Liver (tissue), 9 donors: ENCODE data around the gene TMEM107. TPM values are rescaled to one million over a fixed set of nuclear protein-coding genes. Genes with fewer than 3 reads are reported as not detected.

Source experiments
- DNase-seq: peaks from one replicate; pipeline ENCODE4 v3.0.0-alpha.2; 2017; ENCODE audit warnings: low spot score
- H3K27ac ChIP-seq, 2 donors: one replicate each; pipeline ENCODE4 v1.7.0; 2013; ENCODE audit warnings: inconsistent platforms in 2 of 2, low read length in 2 of 2, control low read depth in 1 of 2, low read depth in 1 of 2, mild to moderate bottlenecking in 1 of 2
- H3K27me3 ChIP-seq, 4 donors: one replicate each; pipeline versions ENCODE4 v1.6.1 to v1.7.0; 2013; ENCODE audit warnings: low read length in 3 of 4, inconsistent platforms in 1 of 4, mild to moderate bottlenecking in 1 of 4, moderate library complexity in 1 of 4; ENCODE audit not compliant: control insufficient read depth in 4 of 4, insufficient read depth in 4 of 4
- H3K36me3 ChIP-seq, 4 donors: one replicate each; pipeline versions ENCODE4 v1.6.1 to v1.7.0; 2013; ENCODE audit warnings: low read length in 3 of 4, mild to moderate bottlenecking in 3 of 4, low read depth in 1 of 4, moderate library complexity in 1 of 4; ENCODE audit not compliant: control insufficient read depth in 4 of 4, insufficient read depth in 3 of 4
- H3K4me1 ChIP-seq, 4 donors: one replicate each; pipeline versions ENCODE4 v1.6.1 to v1.7.0; 2013; ENCODE audit warnings: low read length in 3 of 4, mild to moderate bottlenecking in 3 of 4, moderate library complexity in 1 of 4; ENCODE audit not compliant: control insufficient read depth in 4 of 4, insufficient read depth in 4 of 4
- H3K4me3 ChIP-seq, 3 donors: one replicate each; pipeline versions ENCODE4 v1.6.1 to v1.7.0; 2013; ENCODE audit warnings: low read length in 3 of 3, control low read depth in 1 of 3, low read depth in 1 of 3, mild to moderate bottlenecking in 1 of 3
- H3K9ac ChIP-seq, 2 donors: one replicate each; pipeline ENCODE4 v1.7.0; 2013; ENCODE audit warnings: low read length in 2 of 2, mild to moderate bottlenecking in 2 of 2, moderate library complexity in 2 of 2, control low read depth in 1 of 2, low read depth in 1 of 2
- H3K9me3 ChIP-seq, 4 donors: one replicate each; pipeline versions ENCODE4 v1.6.1 to v1.7.0; 2013; ENCODE audit warnings: low read length in 3 of 4; ENCODE audit not compliant: control insufficient read depth in 4 of 4
- FOXA1 ChIP-seq: IDR thresholded peaks from 2 replicates; pipeline ENCODE4 v1.6.1; 2016; ENCODE audit warnings: antibody characterized with exemption
- FOXA2 ChIP-seq: IDR thresholded peaks from 2 replicates; pipeline ENCODE4 v1.6.1; 2016; ENCODE audit warnings: antibody characterized with exemption
- GABPA ChIP-seq, 2 donors: IDR thresholded peaks in 1 of 2; conservative IDR thresholded peaks in 1 of 2; 2 replicates each; pipeline ENCODE4 v1.6.1; 2016; ENCODE audit warnings: antibody characterized with exemption in 2 of 2, mild to moderate bottlenecking in 1 of 2, moderate library complexity in 1 of 2
- MAX ChIP-seq: IDR thresholded peaks from 2 replicates; pipeline ENCODE4 v1.6.1; 2016; ENCODE audit warnings: antibody characterized with exemption
- NR2F2 ChIP-seq: IDR thresholded peaks from 2 replicates; pipeline ENCODE4 v1.6.1; 2016; ENCODE audit warnings: antibody characterized with exemption
- RAD21 ChIP-seq, 2 donors: IDR thresholded peaks; 2 replicates each; pipeline ENCODE4 v1.6.1; 2016; ENCODE audit warnings: antibody characterized with exemption in 2 of 2, mild to moderate bottlenecking in 2 of 2
- REST ChIP-seq: IDR thresholded peaks from 2 replicates; pipeline ENCODE4 v1.6.1; 2016; ENCODE audit warnings: antibody characterized with exemption, mild to moderate bottlenecking
- RXRA ChIP-seq, 2 donors: IDR thresholded peaks; 2 replicates each; pipeline ENCODE4 v1.6.1; 2017 to 2018; ENCODE audit warnings: antibody characterized with exemption in 2 of 2, mild to moderate bottlenecking in 1 of 2
- SP1 ChIP-seq: IDR thresholded peaks from 2 replicates; pipeline ENCODE4 v1.6.1; 2018; ENCODE audit warnings: antibody characterized with exemption, mild to moderate bottlenecking
- YY1 ChIP-seq: IDR thresholded peaks from 2 replicates; pipeline ENCODE4 v1.6.1; 2016; ENCODE audit warnings: antibody characterized with exemption, mild to moderate bottlenecking
- ZBTB33 ChIP-seq: IDR thresholded peaks from 2 replicates; pipeline ENCODE4 v1.6.1; 2016; ENCODE audit warnings: antibody characterized with exemption
- WGBS: extraction: QIAGEN DNeasy Blood & Tissue Kit; methylation state at CpG from one replicate; pipeline ENCODE4 v1.1.7; 2013; 5-methylcytosine and 5-hydroxymethylcytosine counted together
- polyA plus RNA-seq, 2 donors: library from polyadenylated mRNA; stranded (reverse) in 1 of 2; unstranded in 1 of 2; fragments of 200-250 nt in 1 of 2; fragments of >200 nt in 1 of 2; fragmentation: Nextera tagmentation in 1 of 2; extraction: Ambion mirVana in 1 of 2; gene quantifications; one replicate each; pipeline versions ENCODE4 v1.2.1 to v1.2.3, GENCODE V29; 2013 to 2015
- total RNA-seq, 2 donors: library from RNA; depleted of rRNA; stranded (reverse); fragments of >200 nt; gene quantifications; one replicate each; pipeline ENCODE4 v1.2.3, GENCODE V29; 2014
- donor health status: healthy.
- donor health status: healthy.
- donor health status: healthy.
- donor health status: healthy.
- donor health status: healthy.

The TMEM107 gene
- total and polyA plus RNA-seq, 4 donors, result 3.0 to 8.4 (median 4.2) TPM

GRCh38 chr17:8151120-8151640, 25.0 kb downstream of the TMEM107 start:
- Histone ChIP-seq H3K9me3 (no peaks in the 10 kb centered on the region), H3K4me1 (peaks cover 12 to 47% (median 29%) of the 10 kb centered on the region in 4 donors), H3K27me3 (no peaks in the 10 kb centered on the region), H3K9ac (peak overlapping the region; percentile 84 to 86), H3K27ac (peak overlapping the region; percentile 97 to 99), H3K4me3 (peak overlapping the region; percentile 69 to 97 (median 79)), H3K36me3 (peaks cover 30 to 44% (median 37%) of the 10 kb centered on the region in 4 donors)
- TF ChIP-seq REST (no peak), ZBTB33 (no peak), YY1 (no peak), GABPA (IDR thresholded peaks at IDR 0.05 in 1 of 2, conservative IDR thresholded peaks at IDR 0.05 in 1 of 2) (peak in 1 of 2 donors; percentile 71), NR2F2 (no peak), RXRA (IDR thresholded peaks at IDR 0.05) (no peak), RAD21 (IDR thresholded peaks at IDR 0.05) (no peak), MAX (no peak)
- 47% methylated on average over 38 of the region's 38 CpGs for WGBS
- peak; percentile 80 for DNase-seq

GRCh38 chr17:8150194-8151119, 25.7 kb downstream of the TMEM107 start:
- 86% methylated on average over 18 of the region's 18 CpGs for WGBS
- Histone ChIP-seq H3K27ac (peak overlapping the region; percentile 56 to 99), H3K9me3 (no peaks in the 10 kb centered on the region), H3K4me3 (peak overlapping the region in 1 of 3 donors; percentile 69), H3K4me1 (peaks cover 12 to 45% (median 29%) of the 10 kb centered on the region in 4 donors), H3K9ac (peak overlapping the region; percentile 5 to 60), H3K36me3 (peaks cover 36 to 51% (median 44%) of the 10 kb centered on the region in 4 donors), H3K27me3 (no peaks in the 10 kb centered on the region)
- TF ChIP-seq GABPA (IDR thresholded peaks at IDR 0.05 in 1 of 2, conservative IDR thresholded peaks at IDR 0.05 in 1 of 2), result no peak
- no peak for TF ChIP-seq REST
- no peak for TF ChIP-seq FOXA1
- TF ChIP-seq FOXA2, result no peak
- peak; percentile 20 for TF ChIP-seq SP1
- no peak for DNase-seq
